ENCODE data around the gene LRRTM3.

GRCh38 chr10:67050415-67050814, 124.6 kb downstream of the LRRTM3 start:
- TF ChIP-seq CTCF (IDR thresholded peaks at IDR 0.05) = no peak
- no peak for TF ChIP-seq POLR2A (IDR thresholded peaks at IDR 0.05)

All from heart left ventricle (tissue), 13 donors.